HCT116 (cell line): Measurements from ENCODE around the gene SLC38A3.

Experiments
- CTCF ChIP-seq, 3 experiments: fragments of 200-600 bp in 1 of 3; sonication (generic) in 1 of 3; IDR thresholded peaks in 2 of 3; conservative IDR thresholded peaks in 1 of 3; 2 replicates each; pipeline ENCODE4 v1.5.1; 2012 to 2017; ENCODE audit warnings: low read depth in 2 of 3, low read length in 2 of 3, antibody characterized with exemption in 1 of 3, borderline replicate concordance in 1 of 3, control low read depth in 1 of 3, mild to moderate bottlenecking in 1 of 3, mixed read lengths in 1 of 3, mixed run types in 1 of 3, moderate library complexity in 1 of 3; ENCODE audit not compliant: insufficient read depth in 1 of 3
- YY1 ChIP-seq: IDR thresholded peaks from 2 replicates; pipeline ENCODE4 v1.6.1; 2011; ENCODE audit warnings: low read length, low read depth, moderate library complexity, mild to moderate bottlenecking; ENCODE audit not compliant: insufficient replicate concordance; ENCODE audit errors: extremely low read depth

- no peak for TF ChIP-seq CTCF (IDR thresholded peaks at IDR 0.05 in 2 of 3, conservative IDR thresholded peaks at IDR 0.05 in 1 of 3; ENCODE audit: borderline replicate concordance in 1 of 3, insufficient read depth in 1 of 3, low read depth in 2 of 3, low read length in 2 of 3)
- no peak for TF ChIP-seq YY1
Measured at GRCh38 chr3:50179710-50180109, 25.4 kb upstream of the SLC38A3 start.
